Measurements from ENCODE around the gene BRSK2. TPM values are rescaled to one million over a fixed set of nuclear protein-coding genes. Genes with fewer than 3 reads are reported as not detected.
A peak's percentile ranks its signal among the peaks of the same experiment; 100 is the strongest.
"Not testable (repeated sequence)": the region's sequence is repeated elsewhere in the genome, so short reads cannot be mapped to it uniquely, and the experiment has no call there.

BRSK2 gene
- total and polyA plus RNA-seq, 2 donors from 2014 or later, result 0.43 to 1.2 TPM

GRCh38 chr11:1433977-1434640, 44.4 kb downstream of the BRSK2 start:
- no peaks in the 10 kb centered on the region for H3K9me3 ChIP-seq (ENCODE audit: control insufficient read depth in 2 of 3, insufficient read depth in 1 of 3, low read length in 3 of 3)
- H3K36me3 ChIP-seq (ENCODE audit: control insufficient read depth in 2 of 3, insufficient read depth in 3 of 3, low read length in 3 of 3), result no peaks in the 10 kb centered on the region
- DNase-seq (no peak), FAIRE-seq (no peak)
- no peaks in the 10 kb centered on the region for H3K27me3 ChIP-seq (ENCODE audit: control insufficient read depth, insufficient read depth, low read length)
- no peak overlapping the region for H3K27ac ChIP-seq (ENCODE audit: low read depth in 2 of 2, low read length in 2 of 2)
- H3K4me3 ChIP-seq (ENCODE audit: low read length in 3 of 3), result no peak overlapping the region
- intact Hi-C loops (cut with DNase I), result no loop called here
- H3K9ac ChIP-seq (ENCODE audit: low read length in 3 of 3), result no peak overlapping the region
- H3K4me1 ChIP-seq (ENCODE audit: control insufficient read depth in 2 of 3, insufficient read depth in 2 of 3, low read depth in 1 of 3, low read length in 3 of 3), result peaks cover 0 to 2% (median 0%) of the 10 kb centered on the region in 3 donors
- no peak for TF ChIP-seq CTCF (IDR thresholded peaks at IDR 0.05; ENCODE audit: borderline replicate concordance, extremely low read depth, insufficient read depth)

GRCh38 chr11:1435479-1435819, 45.7 kb downstream of the BRSK2 start:
- H3K4me1 ChIP-seq (ENCODE audit: control insufficient read depth in 2 of 3, insufficient read depth in 2 of 3, low read depth in 1 of 3, low read length in 3 of 3); H3K9ac ChIP-seq (ENCODE audit: low read length in 3 of 3); H3K27ac ChIP-seq (ENCODE audit: low read depth in 2 of 2, low read length in 2 of 2); H3K36me3 ChIP-seq (ENCODE audit: control insufficient read depth in 2 of 3, insufficient read depth in 3 of 3, low read length in 3 of 3); DNase-seq; FAIRE-seq; intact Hi-C loops (cut with DNase I); H3K9me3 ChIP-seq (ENCODE audit: control insufficient read depth in 2 of 3, insufficient read depth in 1 of 3, low read length in 3 of 3); H3K4me3 ChIP-seq (ENCODE audit: low read length in 3 of 3); H3K27me3 ChIP-seq (ENCODE audit: control insufficient read depth, insufficient read depth, low read length): not testable (repeated sequence)

- intact Hi-C loops (cut with DNase I), result no loop called here
- Histone ChIP-seq H3K4me1 (ENCODE audit: control insufficient read depth in 2 of 3, insufficient read depth in 2 of 3, low read depth in 1 of 3, low read length in 3 of 3) (peaks cover 0 to 2% (median 0%) of the 10 kb centered on the region in 3 donors), H3K9me3 (ENCODE audit: control insufficient read depth in 2 of 3, insufficient read depth in 1 of 3, low read length in 3 of 3) (no peaks in the 10 kb centered on the region), H3K4me3 (ENCODE audit: low read length in 3 of 3) (no peak overlapping the region), H3K9ac (ENCODE audit: low read length in 3 of 3) (no peak overlapping the region), H3K36me3 (ENCODE audit: control insufficient read depth in 2 of 3, insufficient read depth in 3 of 3, low read length in 3 of 3) (no peaks in the 10 kb centered on the region), H3K27ac (ENCODE audit: low read depth in 2 of 2, low read length in 2 of 2) (no peak overlapping the region), H3K27me3 (ENCODE audit: control insufficient read depth, insufficient read depth, low read length) (no peaks in the 10 kb centered on the region)
- FAIRE-seq (no peak), DNase-seq (peak in 4 of 5 donors; percentile 35 to 66 (median 49))
- TF ChIP-seq CTCF (IDR thresholded peaks at IDR 0.05; ENCODE audit: borderline replicate concordance, extremely low read depth, insufficient read depth), result no peak
These were observed 46.2 kb downstream of the BRSK2 start for GRCh38 chr11:1435820-1436467.

GRCh38 chr11:1436468-1437039, 46.8 kb downstream of the BRSK2 start:
- Histone ChIP-seq H3K36me3 (ENCODE audit: control insufficient read depth in 2 of 3, insufficient read depth in 3 of 3, low read length in 3 of 3) (no peaks in the 10 kb centered on the region), H3K4me3 (ENCODE audit: low read length in 3 of 3) (no peak overlapping the region), H3K27me3 (ENCODE audit: control insufficient read depth, insufficient read depth, low read length) (no peaks in the 10 kb centered on the region), H3K27ac (ENCODE audit: low read depth in 2 of 2, low read length in 2 of 2) (no peak overlapping the region), H3K4me1 (ENCODE audit: control insufficient read depth in 2 of 3, insufficient read depth in 2 of 3, low read depth in 1 of 3, low read length in 3 of 3) (peaks cover 0 to 2% (median 0%) of the 10 kb centered on the region in 3 donors), H3K9ac (ENCODE audit: low read length in 3 of 3) (no peak overlapping the region), H3K9me3 (ENCODE audit: control insufficient read depth in 2 of 3, insufficient read depth in 1 of 3, low read length in 3 of 3) (no peaks in the 10 kb centered on the region)
- intact Hi-C loops (cut with DNase I), result no loop called here
- DNase-seq (no peak), FAIRE-seq (no peak)
- no peak for TF ChIP-seq CTCF (IDR thresholded peaks at IDR 0.05; ENCODE audit: borderline replicate concordance, extremely low read depth, insufficient read depth)
